CD8-positive, alpha-beta memory T cell (primary cell): Measurements from ENCODE around the gene TSHZ3. TPM values are rescaled to one million over a fixed set of nuclear protein-coding genes. Genes with fewer than 3 reads are reported as not detected.

ENCODE experiments used
- CTCF ChIA-PET: fragments of 350-600 bp; sonication (Branson Sonifier 250); formaldehyde crosslinking; loops from one replicate; lab custom pipeline; 2021; ENCODE audit warnings: antibody characterized with exemption; lab: Charles Lee
- POLR2A ChIA-PET: fragments of 350-600 bp; sonication (Branson Sonifier 250); formaldehyde crosslinking; loops from one replicate; lab custom pipeline; 2021; ENCODE audit warnings: antibody characterized with exemption; lab: Charles Lee
- DNase-seq, 5 donors: peaks; one replicate each; pipeline versions ENCODE4 v3.0.0 to v3.0.0-alpha.2; 2020 to 2022; ENCODE audit warnings: mixed read lengths in 1 of 5
- H3K27ac ChIP-seq: one replicate; pipeline ENCODE4 v1.7.0; 2013; ENCODE audit warnings: low read depth, mild to moderate bottlenecking, low read length, moderate library complexity
- H3K27me3 ChIP-seq: 2 replicates; pipeline ENCODE4 v1.7.0; 2013; ENCODE audit warnings: low read length, mild to moderate bottlenecking; ENCODE audit not compliant: insufficient read depth, poor library complexity, severe bottlenecking
- H3K36me3 ChIP-seq: 2 replicates; pipeline ENCODE4 v1.7.0; 2013; ENCODE audit warnings: mild to moderate bottlenecking, low read length, moderate library complexity; ENCODE audit not compliant: insufficient read depth
- H3K4me1 ChIP-seq: 2 replicates; pipeline ENCODE4 v1.7.0; 2013; ENCODE audit warnings: mild to moderate bottlenecking, low read length, moderate library complexity; ENCODE audit not compliant: insufficient read depth
- H3K4me3 ChIP-seq: 2 replicates; pipeline ENCODE4 v1.7.0; 2013; ENCODE audit warnings: mild to moderate bottlenecking, low read length
- H3K9me3 ChIP-seq: 2 replicates; pipeline ENCODE4 v1.7.0; 2013; ENCODE audit warnings: mild to moderate bottlenecking, low read length
- H3K27ac Mint-ChIP-seq, 8 donors: one replicate each; pipeline ENCODE4 v1.8.0; 2020 to 2021; ENCODE audit warnings: mixed read lengths in 8 of 8, mild to moderate bottlenecking in 6 of 8, inconsistent platforms in 3 of 8, moderate library complexity in 3 of 8
- H3K27me3 Mint-ChIP-seq, 2 donors: one replicate each; pipeline ENCODE4 v1.8.0; 2020 to 2021; ENCODE audit warnings: mixed read lengths in 2 of 2, mild to moderate bottlenecking in 1 of 2, moderate library complexity in 1 of 2
- H3K36me3 Mint-ChIP-seq, 3 donors: one replicate each; pipeline ENCODE4 v1.8.0; 2020 to 2021; ENCODE audit warnings: mixed read lengths in 3 of 3, inconsistent platforms in 1 of 3, mild to moderate bottlenecking in 1 of 3
- H3K4me1 Mint-ChIP-seq, 3 donors: one replicate each; pipeline ENCODE4 v1.8.0; 2020 to 2021; ENCODE audit warnings: mixed read lengths in 3 of 3, inconsistent platforms in 1 of 3, mild to moderate bottlenecking in 1 of 3
- H3K4me3 Mint-ChIP-seq, 7 donors: one replicate each; pipeline ENCODE4 v1.8.0; 2020 to 2021; ENCODE audit warnings: mixed read lengths in 7 of 7, mild to moderate bottlenecking in 6 of 7, moderate library complexity in 4 of 7, inconsistent platforms in 2 of 7
- H3K9me3 Mint-ChIP-seq, 5 donors: one replicate each; pipeline ENCODE4 v1.8.0; 2020 to 2022; ENCODE audit warnings: mixed read lengths in 5 of 5, mild to moderate bottlenecking in 3 of 5, moderate library complexity in 2 of 5, inconsistent platforms in 1 of 5
- polyA plus RNA-seq: library from polyadenylated mRNA; unstranded; fragments of 300-500 nt; fragmentation: Illumina TruSeq; gene quantifications from one replicate; pipeline ENCODE4 v1.2.3, GENCODE V29; 2021
- total RNA-seq, 2 experiments: library from RNA; stranded (reverse); gene quantifications; one replicate each; pipeline ENCODE4 v1.2.3, GENCODE V29; 2021

TSHZ3 gene
- total and polyA plus RNA-seq, 3 experiments from 2014 or later: 0.35 to 1.1 (median 0.38) TPM

DNA sequence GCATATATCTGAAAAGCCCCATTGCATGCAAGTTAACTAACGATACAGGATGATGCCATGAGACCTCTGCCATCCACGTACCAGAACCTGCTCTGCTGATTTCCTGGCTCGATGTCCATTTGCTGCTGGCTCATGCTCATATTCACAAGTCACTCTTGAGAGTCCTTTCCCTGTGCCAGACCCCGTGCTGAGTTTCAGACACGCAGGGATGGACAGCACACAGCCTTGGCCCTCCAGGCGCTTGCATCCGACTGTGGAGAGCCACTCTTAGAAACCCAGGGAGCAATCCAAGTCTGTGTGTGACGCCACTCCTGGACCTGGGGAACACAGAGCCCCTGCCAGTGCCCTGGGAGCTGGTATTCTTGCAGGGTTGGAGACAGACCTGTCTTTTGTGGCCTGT, 37.6 kb upstream of the TSHZ3 start:
- Histone ChIP-seq H3K4me3 (no peak overlapping the region), H3K36me3 (no peaks in the 10 kb centered on the region), H3K27ac (no peak overlapping the region), H3K4me1 (no peaks in the 10 kb centered on the region), H3K9me3 (no peaks in the 10 kb centered on the region), H3K27me3 (no peaks in the 10 kb centered on the region)
- no peaks in the 10 kb centered on the region for H3K4me1 Mint-ChIP-seq
- H3K4me3 Mint-ChIP-seq: no peak overlapping the region
- no peaks in the 10 kb centered on the region for H3K36me3 Mint-ChIP-seq
- DNase-seq: no peak
- POLR2A ChIA-PET: no interaction called here
- no peak overlapping the region for H3K27ac Mint-ChIP-seq
- CTCF ChIA-PET: no interaction called here
- no peaks in the 10 kb centered on the region for H3K9me3 Mint-ChIP-seq
- peaks cover 20 to 37% of the 10 kb centered on the region in 2 donors for H3K27me3 Mint-ChIP-seq

DNA sequence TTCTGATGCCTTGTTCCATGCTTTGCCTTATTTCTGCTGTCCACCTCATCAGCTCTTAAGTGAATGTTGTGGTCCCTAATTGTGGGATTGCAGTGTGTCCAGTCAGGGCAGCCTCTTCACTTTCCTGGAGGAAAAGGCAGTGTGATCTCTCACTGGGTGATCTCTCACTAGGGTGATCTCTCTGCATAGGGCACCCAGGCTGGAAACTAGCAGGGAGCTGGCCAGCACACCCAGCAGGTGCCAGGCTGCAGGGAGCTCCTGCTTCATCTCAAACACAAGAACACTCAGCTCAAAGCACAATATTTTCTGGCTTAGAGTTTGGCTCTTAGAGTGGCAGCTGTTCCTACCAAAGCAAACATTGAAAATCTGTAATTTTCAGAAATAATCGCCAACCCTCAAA, 36.5 kb upstream of the TSHZ3 start:
- Mint-ChIP-seq H3K4me3 (no peak overlapping the region), H3K4me1 (no peaks in the 10 kb centered on the region), H3K27ac (peak overlapping the region in 1 of 8 donors; percentile 90), H3K9me3 (no peaks in the 10 kb centered on the region), H3K36me3 (no peaks in the 10 kb centered on the region), H3K27me3 (peaks cover 25 to 39% of the 10 kb centered on the region in 2 donors)
- Histone ChIP-seq H3K4me1 (no peaks in the 10 kb centered on the region), H3K27ac (no peak overlapping the region), H3K27me3 (no peaks in the 10 kb centered on the region), H3K36me3 (no peaks in the 10 kb centered on the region), H3K9me3 (no peaks in the 10 kb centered on the region), H3K4me3 (no peak overlapping the region)
- ChIA-PET CTCF (no interaction called here), POLR2A (no interaction called here)
- no peak for DNase-seq

DNA sequence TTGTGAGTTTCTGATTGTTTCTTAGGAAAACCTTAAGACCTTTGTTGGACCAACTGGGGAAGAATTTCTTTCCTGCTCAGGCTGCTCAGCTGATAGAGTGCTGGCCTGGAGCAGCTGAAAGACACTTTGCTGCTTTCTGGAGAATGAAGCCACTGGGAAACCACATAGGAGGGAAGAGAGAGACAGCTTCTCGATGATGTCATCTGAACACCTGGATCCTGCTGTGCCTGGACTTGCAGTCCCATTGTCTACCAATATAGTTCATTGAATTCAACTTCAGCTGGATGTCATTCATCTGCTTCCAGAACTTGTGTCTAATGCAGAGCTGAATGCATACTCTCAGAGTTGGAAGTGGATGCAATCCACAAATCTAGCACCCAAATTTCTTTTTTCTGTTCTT, 34.3 kb upstream of the TSHZ3 start:
- H3K27ac Mint-ChIP-seq: no peak overlapping the region
- CTCF ChIA-PET: no interaction called here

DNA sequence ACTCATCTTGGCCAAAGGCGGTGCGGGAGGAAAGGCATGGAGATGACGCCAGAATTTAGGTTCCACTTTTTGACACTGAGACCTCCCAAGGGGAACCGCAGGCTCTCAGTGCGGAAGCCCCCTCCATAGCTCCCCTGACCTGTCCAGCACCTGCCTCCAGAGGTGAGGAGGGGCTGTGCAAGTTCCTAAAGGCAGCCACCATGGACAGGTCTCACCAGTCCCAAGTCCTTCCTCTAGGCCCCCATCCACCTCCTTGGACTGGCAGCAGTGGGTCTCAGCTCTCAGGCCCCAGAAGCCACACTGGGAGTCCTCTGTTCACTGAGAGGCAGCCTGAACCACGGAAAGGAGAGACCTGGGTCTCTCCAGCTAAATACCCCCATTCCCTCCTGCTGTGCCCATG, 31.6 kb upstream of the TSHZ3 start:
- H3K27me3 Mint-ChIP-seq: peaks cover 35 to 55% of the 10 kb centered on the region in 2 donors

More for the DNA sequence above, 34.3 kb upstream of the TSHZ3 start:
- H3K4me1 ChIP-seq: no peaks in the 10 kb centered on the region
- H3K27me3 ChIP-seq: no peaks in the 10 kb centered on the region
- H3K36me3 Mint-ChIP-seq: no peaks in the 10 kb centered on the region
- POLR2A ChIA-PET: no interaction called here
- no peak overlapping the region for H3K4me3 Mint-ChIP-seq
- H3K9me3 ChIP-seq: no peaks in the 10 kb centered on the region
- no peaks in the 10 kb centered on the region for H3K9me3 Mint-ChIP-seq
- H3K4me3 ChIP-seq: no peak overlapping the region
- H3K27me3 Mint-ChIP-seq: peaks cover 33 to 50% of the 10 kb centered on the region in 2 donors
- H3K4me1 Mint-ChIP-seq: no peaks in the 10 kb centered on the region
- no peaks in the 10 kb centered on the region for H3K36me3 ChIP-seq
- no peak for DNase-seq
- no peak overlapping the region for H3K27ac ChIP-seq

DNA sequence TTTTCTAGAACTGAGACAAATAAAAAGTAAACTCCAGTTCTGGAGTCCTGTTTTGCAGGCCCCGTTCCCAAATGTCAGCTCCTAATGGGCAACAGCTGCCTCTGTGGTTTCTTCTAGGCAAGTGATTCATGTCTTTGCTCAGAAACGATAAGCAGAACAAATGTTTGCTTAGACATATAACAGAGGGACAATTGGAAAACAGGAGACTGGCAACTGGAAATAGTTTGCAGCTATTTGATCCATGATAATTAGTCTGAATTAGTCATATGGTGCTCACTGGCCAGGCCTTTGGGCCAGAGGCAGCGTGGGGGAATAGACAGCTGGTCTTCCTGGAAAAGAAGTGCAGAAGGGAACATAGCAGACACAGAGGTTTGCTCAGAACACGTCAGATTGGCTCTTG, 29.2 kb upstream of the TSHZ3 start:
- Histone ChIP-seq H3K36me3 (no peaks in the 10 kb centered on the region), H3K27me3 (peaks cover 4% of the 10 kb centered on the region), H3K27ac (no peak overlapping the region), H3K9me3 (no peaks in the 10 kb centered on the region), H3K4me1 (no peaks in the 10 kb centered on the region), H3K4me3 (no peak overlapping the region)
- ChIA-PET POLR2A (no interaction called here), CTCF (no interaction called here)
- Mint-ChIP-seq H3K27me3 (peaks cover 25 to 54% of the 10 kb centered on the region in 2 donors), H3K36me3 (no peaks in the 10 kb centered on the region), H3K4me3 (no peak overlapping the region), H3K9me3 (peaks cover 0 to 7% (median 0%) of the 10 kb centered on the region in 5 donors), H3K4me1 (peaks cover 0 to 4% (median 2%) of the 10 kb centered on the region in 3 donors), H3K27ac (no peak overlapping the region)
- no peak for DNase-seq

More for the DNA sequence above, 31.6 kb upstream of the TSHZ3 start:
- Mint-ChIP-seq H3K4me1 (no peaks in the 10 kb centered on the region), H3K4me3 (peak overlapping the region in 1 of 7 donors; percentile 36), H3K9me3 (no peaks in the 10 kb centered on the region), H3K36me3 (no peaks in the 10 kb centered on the region), H3K27ac (no peak overlapping the region)
- POLR2A ChIA-PET: no interaction called here
- H3K36me3 ChIP-seq: no peaks in the 10 kb centered on the region
- no peak for DNase-seq
- H3K4me3 ChIP-seq: no peak overlapping the region
- H3K4me1 ChIP-seq: no peaks in the 10 kb centered on the region
- H3K9me3 ChIP-seq: no peaks in the 10 kb centered on the region
- CTCF ChIA-PET: no interaction called here
- H3K27me3 ChIP-seq: peaks cover 3% of the 10 kb centered on the region
- H3K27ac ChIP-seq: no peak overlapping the region

DNA sequence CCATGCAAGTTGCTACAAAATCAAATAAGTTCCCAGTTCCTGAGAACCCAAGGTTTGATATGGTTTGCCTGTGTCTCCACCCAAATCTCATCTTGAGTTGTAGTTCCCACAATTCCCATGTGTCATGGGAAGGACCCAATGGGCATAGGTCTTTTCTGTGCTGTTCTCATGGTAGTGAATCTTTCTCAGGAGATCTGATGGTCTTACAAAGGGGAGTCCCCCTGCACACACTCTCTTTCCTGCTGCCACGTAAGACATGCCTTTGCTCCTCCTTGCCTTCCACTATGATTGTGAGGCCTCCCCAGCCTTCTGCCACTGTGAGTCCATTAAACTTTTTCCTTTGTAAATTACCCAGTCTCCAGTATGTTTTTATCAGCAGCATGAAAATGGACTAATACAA, 28.5 kb upstream of the TSHZ3 start:
- H3K9me3 Mint-ChIP-seq: peaks cover 0 to 7% (median 0%) of the 10 kb centered on the region in 5 donors
- Histone ChIP-seq H3K27me3 (peaks cover 4% of the 10 kb centered on the region), H3K9me3 (no peaks in the 10 kb centered on the region), H3K4me1 (peaks cover 5% of the 10 kb centered on the region), H3K36me3 (no peaks in the 10 kb centered on the region), H3K27ac (no peak overlapping the region), H3K4me3 (no peak overlapping the region)
- no peak for DNase-seq
- H3K27me3 Mint-ChIP-seq: peaks cover 25 to 51% of the 10 kb centered on the region in 2 donors
- POLR2A ChIA-PET: no interaction called here
- H3K36me3 Mint-ChIP-seq: no peaks in the 10 kb centered on the region
- peaks cover 4 to 8% (median 8%) of the 10 kb centered on the region in 3 donors for H3K4me1 Mint-ChIP-seq
- CTCF ChIA-PET: no interaction called here
- H3K27ac Mint-ChIP-seq: no peak overlapping the region
- no peak overlapping the region for H3K4me3 Mint-ChIP-seq

DNA sequence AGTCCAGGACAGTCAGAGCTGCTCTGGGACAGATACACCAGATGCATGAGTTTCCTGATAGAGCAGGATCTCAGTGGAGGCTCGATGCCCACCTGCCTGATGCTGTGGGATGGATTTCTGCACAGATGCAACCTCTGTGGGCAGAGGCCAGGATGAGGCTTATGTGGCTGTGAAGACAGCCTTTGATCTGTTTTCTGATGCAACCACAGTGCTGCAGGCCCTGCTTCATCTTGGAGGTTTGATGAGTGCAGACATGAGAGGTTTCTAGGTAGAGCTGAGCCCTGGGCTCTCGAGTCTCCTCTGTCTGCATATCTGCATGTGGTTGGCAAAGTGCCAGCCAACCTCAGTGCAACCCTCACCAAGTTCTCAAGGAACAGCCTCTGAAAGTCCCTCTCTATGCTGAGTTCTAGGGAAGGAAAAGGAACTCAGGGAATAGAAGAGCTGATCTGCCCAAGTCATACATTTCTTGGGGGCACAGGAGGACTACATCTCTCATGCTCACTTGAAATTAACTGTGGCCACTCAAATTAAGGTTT, 23.1 kb upstream of the TSHZ3 start:
- peaks cover 15% of the 10 kb centered on the region for H3K4me1 ChIP-seq
- DNase-seq: peak in 1 of 5 donors; percentile 51
- peaks cover 21 to 24% (median 22%) of the 10 kb centered on the region in 3 donors for H3K4me1 Mint-ChIP-seq
- ChIA-PET CTCF (no interaction called here), POLR2A (no interaction called here)
- H3K9me3 ChIP-seq: no peaks in the 10 kb centered on the region
- peaks cover 22 to 46% of the 10 kb centered on the region in 2 donors for H3K27me3 Mint-ChIP-seq
- peak overlapping the region in 1 of 8 donors; percentile 49 for H3K27ac Mint-ChIP-seq
- peak overlapping the region in 1 of 7 donors; percentile 83 for H3K4me3 Mint-ChIP-seq
- H3K9me3 Mint-ChIP-seq: peaks cover 0 to 7% (median 0%) of the 10 kb centered on the region in 5 donors
- H3K36me3 ChIP-seq: no peaks in the 10 kb centered on the region
- H3K27me3 ChIP-seq: peaks cover 4% of the 10 kb centered on the region
- no peak overlapping the region for H3K27ac ChIP-seq
- H3K4me3 ChIP-seq: no peak overlapping the region
- H3K36me3 Mint-ChIP-seq: no peaks in the 10 kb centered on the region

DNA sequence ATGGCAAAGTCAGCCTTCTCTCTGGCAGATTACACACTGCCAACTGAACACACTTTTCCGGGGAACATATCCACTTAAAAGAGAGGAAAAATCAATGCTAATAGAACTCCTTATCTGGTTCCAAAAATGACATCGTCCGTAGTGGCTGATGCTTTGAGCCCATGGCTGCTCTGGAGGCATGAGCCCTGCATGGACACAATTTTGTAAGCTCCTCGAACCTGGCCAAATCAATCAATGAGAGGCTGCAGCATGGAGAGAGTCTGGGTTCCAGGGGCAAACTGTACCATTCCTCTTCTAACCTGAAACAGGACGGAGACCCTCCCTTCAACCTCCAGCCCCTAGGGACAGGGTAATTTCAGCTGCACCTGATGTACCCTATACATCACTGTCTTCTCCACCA, 21.0 kb upstream of the TSHZ3 start:
- H3K4me3 Mint-ChIP-seq: no peak overlapping the region
- H3K27me3 ChIP-seq: no peaks in the 10 kb centered on the region
- CTCF ChIA-PET: no interaction called here
- H3K27ac Mint-ChIP-seq: no peak overlapping the region
- peaks cover 31 to 60% of the 10 kb centered on the region in 2 donors for H3K27me3 Mint-ChIP-seq
- H3K9me3 Mint-ChIP-seq: peaks cover 0 to 7% (median 0%) of the 10 kb centered on the region in 5 donors
- no peaks in the 10 kb centered on the region for H3K36me3 Mint-ChIP-seq
- H3K36me3 ChIP-seq: no peaks in the 10 kb centered on the region
- H3K9me3 ChIP-seq: no peaks in the 10 kb centered on the region
- H3K4me1 ChIP-seq: peaks cover 15% of the 10 kb centered on the region
- POLR2A ChIA-PET: no interaction called here
- H3K4me3 ChIP-seq: no peak overlapping the region
- H3K27ac ChIP-seq: no peak overlapping the region
- peaks cover 21 to 24% (median 22%) of the 10 kb centered on the region in 3 donors for H3K4me1 Mint-ChIP-seq
- no peak for DNase-seq
